Common myeloid progenitor, CD34-positive (primary cell): ENCODE results near the gene MACROD2.

Source experiments
- CTCF ChIA-PET: fragments of 350-600 bp; sonication (Branson Sonifier 250); formaldehyde crosslinking; loops from one replicate; lab custom pipeline; 2021; ENCODE audit warnings: antibody characterized with exemption; lab: Charles Lee
- POLR2A ChIA-PET: fragments of 350-600 bp; sonication (Branson Sonifier 250); formaldehyde crosslinking; loops from one replicate; lab custom pipeline; 2021; ENCODE audit warnings: antibody characterized with exemption; lab: Charles Lee
- DNase-seq, 3 donors: peaks; one replicate each; pipeline versions ENCODE4 v3.0.0 to v3.0.0-alpha.2; 2013
- H3K27ac ChIP-seq, 2 experiments: 1 replicate in 1 of 2; 2 replicates in 1 of 2; pipeline ENCODE4 v1.7.0; 2013; ENCODE audit warnings: inconsistent platforms in 2 of 2, low read length in 2 of 2, mild to moderate bottlenecking in 2 of 2, low read depth in 1 of 2, moderate library complexity in 1 of 2; ENCODE audit not compliant: severe bottlenecking in 2 of 2, insufficient read depth in 1 of 2, poor library complexity in 1 of 2
- H3K27me3 ChIP-seq, 5 experiments: replicated peaks in 2 of 5; 1 replicate in 3 of 5; 2 replicates in 2 of 5; pipeline versions ENCODE4 v1.6.1 to v1.7.0; 2013; ENCODE audit warnings: low read length in 4 of 5, mild to moderate bottlenecking in 2 of 5, moderate library complexity in 2 of 5, inconsistent platforms in 1 of 5; ENCODE audit not compliant: insufficient read depth in 5 of 5, control insufficient read depth in 4 of 5
- H3K36me3 ChIP-seq, 4 experiments: 1 replicate in 2 of 4; 2 replicates in 2 of 4; pipeline versions ENCODE4 v1.6.1 to v1.7.0; 2013; ENCODE audit warnings: low read length in 3 of 4, control low read depth in 1 of 4, mild to moderate bottlenecking in 1 of 4; ENCODE audit not compliant: control insufficient read depth in 4 of 4, insufficient read depth in 4 of 4
- H3K4me1 ChIP-seq, 4 experiments: 1 replicate in 3 of 4; 2 replicates in 1 of 4; pipeline versions ENCODE4 v1.6.1 to v1.7.1; 2013; ENCODE audit warnings: low read length in 3 of 4, mild to moderate bottlenecking in 3 of 4, control low read depth in 1 of 4, inconsistent platforms in 1 of 4, moderate library complexity in 1 of 4; ENCODE audit not compliant: control insufficient read depth in 4 of 4, insufficient read depth in 4 of 4; ENCODE audit errors: control extremely low read depth in 1 of 4
- H3K4me3 ChIP-seq, 7 experiments: 1 replicate in 4 of 7; 2 replicates in 3 of 7; pipeline versions ENCODE4 v1.5.1 to v1.7.0; 2013; ENCODE audit warnings: mild to moderate bottlenecking in 7 of 7, low read length in 6 of 7, moderate library complexity in 6 of 7, inconsistent platforms in 2 of 7, low read depth in 2 of 7, control low read depth in 1 of 7; ENCODE audit not compliant: insufficient read depth in 4 of 7, control insufficient read depth in 1 of 7; ENCODE audit errors: extremely low read depth in 1 of 7
- H3K9me3 ChIP-seq, 5 experiments: 1 replicate in 4 of 5; 2 replicates in 1 of 5; pipeline versions ENCODE4 v1.6.1 to v1.7.1; 2013; ENCODE audit warnings: low read length in 4 of 5, mild to moderate bottlenecking in 2 of 5, inconsistent platforms in 1 of 5, low read depth in 1 of 5, moderate library complexity in 1 of 5; ENCODE audit not compliant: control insufficient read depth in 4 of 5, insufficient read depth in 2 of 5; ENCODE audit errors: control extremely low read depth in 1 of 5
- WGBS: methylation state at CpG from one replicate; pipeline ENCODE4 v1.1.5; 2013; ENCODE audit not compliant: insufficient coverage; 5-methylcytosine and 5-hydroxymethylcytosine counted together

The MACROD2 gene

DNA sequence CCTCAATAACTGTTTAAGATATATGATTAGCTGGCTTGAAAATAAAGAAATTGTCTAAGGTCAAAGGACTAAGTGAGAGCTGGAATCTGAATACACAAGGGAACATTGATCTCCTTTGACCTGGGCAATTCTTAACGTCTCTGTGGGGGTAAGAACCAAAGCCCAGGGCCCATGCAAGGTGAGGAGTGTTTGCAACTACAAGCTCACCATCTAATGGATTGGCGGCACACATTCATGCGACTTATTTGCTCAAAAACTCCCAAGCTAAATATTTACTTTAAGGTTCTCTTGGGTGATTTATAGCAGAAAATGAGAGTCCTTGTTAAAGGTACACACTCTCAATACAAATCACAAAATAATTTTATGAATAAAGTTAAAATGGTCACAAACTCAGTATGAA lies 734.1 kb downstream of the MACROD2 start:
- WGBS = no CpG with 5 or more reads among the region's 3 CpGs
- POLR2A ChIA-PET = no interaction called here
- H3K36me3 ChIP-seq = no peaks in the 10 kb centered on the region
- no peak for DNase-seq
- CTCF ChIA-PET = no interaction called here
- H3K4me3 ChIP-seq = no peak overlapping the region
- H3K27ac ChIP-seq = no peak overlapping the region
- H3K27me3 ChIP-seq = no peaks in the 10 kb centered on the region
- H3K4me1 ChIP-seq = no peaks in the 10 kb centered on the region
- H3K9me3 ChIP-seq = no peaks in the 10 kb centered on the region

DNA sequence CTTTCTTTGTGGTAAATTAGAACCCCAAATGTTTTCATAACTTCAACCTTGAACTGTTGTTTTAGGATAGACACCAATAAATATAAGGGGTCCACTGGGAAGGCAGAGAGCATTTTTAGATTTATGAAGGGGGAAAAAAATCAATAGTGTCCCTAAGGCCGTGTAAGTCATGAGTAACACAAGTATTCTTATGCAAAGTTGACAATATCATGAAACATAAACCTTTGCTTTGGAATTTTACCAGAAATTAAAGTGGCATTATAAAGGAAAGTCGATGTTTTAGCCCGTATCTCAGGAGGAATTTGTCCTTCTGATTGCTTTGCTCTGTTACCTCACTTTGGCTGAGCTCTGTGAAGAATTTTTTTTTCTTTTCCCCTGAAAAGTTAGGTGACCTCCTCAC lies 737.0 kb downstream of the MACROD2 start:
- no peak for DNase-seq
- 94% methylated on average over 2 of the region's 3 CpGs for WGBS
- no peaks in the 10 kb centered on the region for H3K4me1 ChIP-seq
- H3K4me3 ChIP-seq = no peak overlapping the region
- H3K36me3 ChIP-seq = no peaks in the 10 kb centered on the region
- no peaks in the 10 kb centered on the region for H3K27me3 ChIP-seq
- ChIA-PET POLR2A (no interaction called here), CTCF (no interaction called here)
- H3K27ac ChIP-seq = no peak overlapping the region
- peaks cover 0 to 1% (median 0%) of the 10 kb centered on the region in 5 experiments for H3K9me3 ChIP-seq

DNA sequence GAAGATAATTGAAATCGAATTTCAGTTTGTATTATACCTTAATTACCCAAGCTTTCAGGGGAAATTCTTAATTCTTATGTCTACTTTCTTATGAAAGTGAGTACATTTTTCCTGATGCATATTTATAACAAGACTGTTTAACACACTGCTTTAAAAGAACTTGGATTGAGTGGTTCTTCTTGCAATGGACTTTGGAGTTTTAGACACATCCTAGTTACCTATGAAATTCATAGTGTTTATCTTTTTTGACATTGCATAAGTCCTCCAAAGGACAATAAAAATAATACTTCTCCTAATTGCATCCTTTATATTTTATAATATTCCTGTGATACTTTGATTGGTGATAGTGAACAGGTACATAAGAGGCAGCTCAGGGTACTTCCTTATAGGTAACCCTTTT lies 737.7 kb downstream of the MACROD2 start:
- WGBS = no CpG with 5 or more reads among the region's 1 CpG
- H3K4me1 ChIP-seq = no peaks in the 10 kb centered on the region
- no peaks in the 10 kb centered on the region for H3K27me3 ChIP-seq
- peaks cover 0 to 1% (median 0%) of the 10 kb centered on the region in 5 experiments for H3K9me3 ChIP-seq
- CTCF ChIA-PET = no interaction called here
- POLR2A ChIA-PET = no interaction called here
- H3K27ac ChIP-seq = no peak overlapping the region
- DNase-seq = no peak
- no peak overlapping the region for H3K4me3 ChIP-seq
- H3K36me3 ChIP-seq = no peaks in the 10 kb centered on the region

DNA sequence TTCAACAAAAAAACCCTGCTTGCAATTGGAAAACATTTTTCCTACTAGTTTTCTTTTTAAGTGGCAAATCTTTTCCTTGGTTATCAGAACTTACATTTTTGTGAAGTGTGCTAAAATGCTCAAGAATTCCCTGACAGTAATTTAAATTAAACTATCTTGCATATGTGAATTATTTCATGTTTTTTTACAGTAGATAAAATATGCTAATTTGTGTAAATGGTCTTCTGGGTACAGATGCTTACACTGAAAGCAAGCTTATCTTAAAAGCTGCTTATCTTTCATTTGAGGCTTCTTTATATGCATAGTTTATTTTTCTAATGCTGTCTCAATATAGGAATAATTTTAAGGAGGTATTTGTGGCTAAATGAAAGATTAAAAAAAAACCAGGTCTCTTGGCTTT lies 745.1 kb downstream of the MACROD2 start:
- Histone ChIP-seq H3K4me1 (no peaks in the 10 kb centered on the region), H3K27me3 (no peaks in the 10 kb centered on the region), H3K4me3 (no peak overlapping the region), H3K27ac (no peak overlapping the region), H3K36me3 (no peaks in the 10 kb centered on the region), H3K9me3 (no peaks in the 10 kb centered on the region)
- ChIA-PET CTCF (no interaction called here), POLR2A (no interaction called here)
- DNase-seq = no peak

DNA sequence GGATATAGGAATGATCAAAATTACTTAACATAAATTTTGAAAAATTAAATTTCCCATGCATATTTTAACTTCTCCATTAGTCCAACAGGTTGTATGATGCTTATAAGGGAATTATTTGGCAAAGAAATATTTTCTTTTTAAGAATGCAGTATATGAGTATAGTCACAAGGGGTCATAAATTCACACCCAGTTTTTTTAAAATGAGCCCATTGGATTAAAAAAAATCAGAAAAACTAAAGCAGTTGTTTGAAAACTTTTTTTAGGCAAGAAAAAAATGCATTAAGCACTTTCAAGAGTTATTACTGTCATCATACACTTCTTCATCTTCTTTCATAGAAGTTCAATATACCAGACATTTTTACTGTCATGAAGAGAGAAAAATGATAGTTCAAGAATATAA lies 746.3 kb downstream of the MACROD2 start:
- Histone ChIP-seq H3K9me3 (no peaks in the 10 kb centered on the region), H3K36me3 (no peaks in the 10 kb centered on the region), H3K27ac (no peak overlapping the region), H3K4me1 (no peaks in the 10 kb centered on the region), H3K4me3 (no peak overlapping the region), H3K27me3 (no peaks in the 10 kb centered on the region)
- no peak for DNase-seq
- ChIA-PET POLR2A (no interaction called here), CTCF (no interaction called here)

DNA sequence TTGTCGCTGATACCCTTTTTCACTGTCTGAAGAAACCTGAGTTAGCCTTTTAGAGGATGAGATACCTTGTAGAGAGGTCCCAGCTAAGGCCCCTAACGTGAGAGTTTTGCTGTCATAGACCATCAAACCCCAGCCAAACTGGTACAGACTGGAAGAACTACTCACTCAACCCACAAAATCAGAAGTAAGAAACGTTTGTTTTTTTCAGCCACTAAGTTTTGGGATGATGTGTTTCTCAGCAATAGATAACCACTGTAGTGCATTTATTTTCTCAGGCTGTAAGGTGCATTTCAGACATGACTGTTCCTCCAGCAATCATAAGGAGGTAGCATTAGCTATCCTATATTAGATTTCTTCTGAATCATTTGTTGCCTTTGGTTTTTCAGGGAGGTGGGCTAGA lies 749.4 kb downstream of the MACROD2 start:
- no peaks in the 10 kb centered on the region for H3K4me1 ChIP-seq
- H3K36me3 ChIP-seq = no peaks in the 10 kb centered on the region
- WGBS = 94% methylated on average over 2 of the region's 3 CpGs
- ChIA-PET CTCF (no interaction called here), POLR2A (no interaction called here)
- H3K4me3 ChIP-seq = no peak overlapping the region
- H3K27ac ChIP-seq = no peak overlapping the region
- no peaks in the 10 kb centered on the region for H3K27me3 ChIP-seq
- H3K9me3 ChIP-seq = no peaks in the 10 kb centered on the region
- DNase-seq = no peak

DNA sequence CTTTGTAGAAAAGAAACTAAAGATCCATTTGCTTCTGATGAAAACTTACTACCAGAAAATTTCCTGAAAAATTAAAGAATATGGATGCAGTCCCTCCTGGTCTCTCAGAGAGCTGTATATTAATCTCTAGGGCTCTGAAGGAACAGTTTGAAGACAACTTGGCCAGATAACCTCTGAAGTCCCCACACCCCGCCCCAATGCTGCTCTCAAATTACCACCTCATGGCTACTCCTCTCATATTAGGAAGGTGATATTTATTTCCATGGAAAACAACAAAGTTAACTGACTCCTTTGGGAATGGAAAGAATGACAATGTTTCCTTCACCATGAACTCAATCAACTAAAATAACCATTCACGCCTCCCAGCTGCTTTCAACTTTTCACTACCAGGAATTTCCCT lies 750.5 kb downstream of the MACROD2 start:
- Histone ChIP-seq H3K36me3 (no peaks in the 10 kb centered on the region), H3K9me3 (no peaks in the 10 kb centered on the region), H3K4me1 (no peaks in the 10 kb centered on the region), H3K27ac (no peak overlapping the region), H3K27me3 (no peaks in the 10 kb centered on the region), H3K4me3 (no peak overlapping the region)
- no peak for DNase-seq
- ChIA-PET POLR2A (no interaction called here), CTCF (no interaction called here)
- 33% methylated on average over 1 of the region's 2 CpGs for WGBS

DNA sequence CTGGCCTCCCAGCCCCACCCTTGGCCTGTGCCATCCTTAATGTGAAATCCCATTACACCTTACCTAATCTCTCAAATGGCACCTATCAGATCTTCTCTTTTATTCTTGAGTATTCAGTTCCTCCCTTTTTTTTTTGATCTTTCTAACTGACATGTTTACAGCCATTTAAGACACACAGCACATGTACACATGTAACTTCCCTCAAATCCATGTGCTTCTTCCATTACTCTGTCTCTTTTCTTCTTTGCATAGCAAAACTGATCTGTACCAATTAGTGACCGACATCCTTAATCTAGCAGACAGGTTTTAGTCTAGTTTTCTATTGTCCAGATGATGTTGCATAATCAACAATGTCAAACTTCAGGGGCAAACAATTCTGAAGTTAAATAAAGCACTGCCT lies 755.9 kb downstream of the MACROD2 start:
- CTCF ChIA-PET = no interaction called here
- Histone ChIP-seq H3K36me3 (no peaks in the 10 kb centered on the region), H3K9me3 (no peaks in the 10 kb centered on the region), H3K4me3 (no peak overlapping the region), H3K4me1 (no peaks in the 10 kb centered on the region), H3K27ac (no peak overlapping the region), H3K27me3 (no peaks in the 10 kb centered on the region)
- no peak for DNase-seq
- POLR2A ChIA-PET = no interaction called here
- WGBS = 100% methylated on average over 1 of the region's 1 CpG
